ENCODE data around the gene CTNNA3. TPM values are rescaled to one million over a fixed set of nuclear protein-coding genes. Genes with fewer than 3 reads are reported as not detected.

CTNNA3 gene
- total RNA-seq, 4 donors from 2014 or later, result 0.04 to 0.19 (median 0.11) TPM

DNA sequence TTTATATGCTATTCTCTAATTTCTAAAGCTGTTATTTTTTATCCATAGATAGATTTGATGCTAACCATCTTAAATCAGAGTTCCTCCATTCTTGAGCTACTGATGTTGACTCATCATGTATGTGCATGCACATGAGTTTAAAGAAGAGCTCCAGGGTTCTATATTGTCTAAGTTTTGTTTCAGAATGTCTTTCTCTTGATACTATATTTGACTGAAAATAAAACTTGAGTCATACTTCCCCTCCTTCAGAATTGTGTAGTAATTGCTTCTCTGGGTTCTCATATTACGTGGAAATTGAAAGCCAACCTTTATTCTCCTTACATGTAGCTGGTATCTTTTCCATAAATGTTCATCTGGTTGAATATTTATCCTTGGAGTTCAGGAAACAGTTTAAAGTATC, 680.8 kb downstream of the CTNNA3 start:
- intact Hi-C loops (cut with DNase I; ENCODE audit: low total_unique reads), result no loop called here
- no peak overlapping the region for H3K4me3 ChIP-seq (ENCODE audit: low read depth, poor library complexity, severe bottlenecking)
- TF ChIP-seq CTCF (IDR thresholded peaks at IDR 0.05), result no peak
- no peak for TF ChIP-seq POLR2A (IDR thresholded peaks at IDR 0.05)
- DNase-seq (ENCODE audit: low spot score in 2 of 2), result no peak
- WGBS, 2 donors, result 62 to 73% methylated on average over 1 of the region's 1 CpG

DNA sequence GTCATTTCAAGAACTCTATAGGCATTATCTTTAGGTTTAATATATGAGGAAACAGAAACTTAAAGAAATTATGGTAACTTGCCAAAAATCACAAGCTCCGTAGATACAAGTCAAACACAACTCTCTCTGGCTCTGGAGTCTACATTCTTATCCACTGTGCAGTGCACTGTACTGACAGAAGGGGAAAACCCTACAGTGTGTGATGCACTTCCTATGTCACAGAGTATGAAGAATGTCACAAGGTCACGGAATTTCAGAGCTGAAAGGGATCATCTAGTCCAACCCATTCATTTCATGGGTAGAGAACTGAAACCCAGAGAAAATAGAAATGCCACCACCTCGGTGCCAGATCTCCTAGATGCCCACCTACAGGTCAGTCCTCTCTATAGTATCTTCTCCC, 684.0 kb downstream of the CTNNA3 start:
- intact Hi-C loops (cut with DNase I; ENCODE audit: low total_unique reads), result no loop called here
- H3K4me3 ChIP-seq (ENCODE audit: low read depth, poor library complexity, severe bottlenecking), result no peak overlapping the region
- whole genome bisulfite sequencing, 2 donors, result 76 to 81% methylated on average over 3 of the region's 3 CpGs
- no peak for TF ChIP-seq CTCF (IDR thresholded peaks at IDR 0.05)
- TF ChIP-seq POLR2A (IDR thresholded peaks at IDR 0.05), result no peak
- no peak for DNase-seq (ENCODE audit: low spot score in 2 of 2)

GRCh38 chr10:67011480-67011879, 684.5 kb downstream of the CTNNA3 start:
- 90 to 95% methylated on average over 1 of the region's 1 CpG for WGBS, 2 donors
- DNase-seq (ENCODE audit: low spot score in 2 of 2), result no peak
- intact Hi-C loops (cut with DNase I; ENCODE audit: low total_unique reads), result no loop called here
- no peak for TF ChIP-seq CTCF (IDR thresholded peaks at IDR 0.05)
- no peak for TF ChIP-seq POLR2A (IDR thresholded peaks at IDR 0.05)
- H3K4me3 ChIP-seq (ENCODE audit: low read depth, poor library complexity, severe bottlenecking), result no peak overlapping the region

- intact Hi-C loops (cut with DNase I; ENCODE audit: low total_unique reads), result no loop called here
- no peak for DNase-seq (ENCODE audit: low spot score in 2 of 2)
- 55 to 57% methylated on average over 1 of the region's 1 CpG for WGBS, 2 donors
- H3K4me3 ChIP-seq (ENCODE audit: low read depth, poor library complexity, severe bottlenecking), result no peak overlapping the region
- no peak for TF ChIP-seq CTCF (IDR thresholded peaks at IDR 0.05)
- TF ChIP-seq POLR2A (IDR thresholded peaks at IDR 0.05), result no peak
Measured at GRCh38 chr10:67005981-67006380, 690.0 kb downstream of the CTNNA3 start.

DNA sequence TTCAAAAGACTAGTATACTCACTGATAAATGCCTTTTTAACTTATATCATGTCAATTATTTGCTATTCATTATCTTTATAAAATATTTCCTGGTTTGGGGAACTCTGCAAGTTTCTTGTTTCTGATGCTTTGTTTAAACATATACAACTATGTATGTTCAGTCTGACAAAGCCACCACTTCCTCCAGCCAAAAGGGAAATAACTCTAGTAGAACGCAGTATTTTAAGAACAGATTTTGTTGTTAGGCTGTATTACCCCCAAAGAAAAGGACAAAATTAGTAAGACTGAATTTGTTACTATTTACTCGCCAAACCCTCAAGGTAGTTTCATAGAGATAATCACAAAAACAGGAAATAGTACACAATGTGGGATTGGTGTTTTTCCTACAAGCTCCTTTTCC, 691.3 kb downstream of the CTNNA3 start:
- intact Hi-C loops (cut with DNase I; ENCODE audit: low total_unique reads), result no loop called here

More for the DNA sequence above, 691.3 kb downstream of the CTNNA3 start:
- TF ChIP-seq CTCF (IDR thresholded peaks at IDR 0.05), result no peak
- no peak for TF ChIP-seq POLR2A (IDR thresholded peaks at IDR 0.05)
- DNase-seq (ENCODE audit: low spot score in 2 of 2), result no peak
- H3K4me3 ChIP-seq (ENCODE audit: low read depth, poor library complexity, severe bottlenecking), result no peak overlapping the region
- 67 to 74% methylated on average over 2 of the region's 2 CpGs for WGBS, 2 donors

All from lower leg skin (tissue), 4 donors.